Retinal pigment epithelial cell (primary cell): ENCODE measurements around the gene SPECC1L.
"Not testable (repeated sequence)": the region's sequence is repeated elsewhere in the genome, so short reads cannot be mapped to it uniquely, and the experiment has no call there.

ENCODE experiments used
- DNase-seq: peaks from one replicate; pipeline ENCODE4 v3.0.0-alpha.2; 2010; ENCODE audit warnings: low read depth
- H3K4me3 ChIP-seq: 2 replicates; pipeline ENCODE4 v1.5.1; 2011; ENCODE audit warnings: mild to moderate bottlenecking, low read length, control low read depth, moderate library complexity
- CTCF ChIP-seq: conservative IDR thresholded peaks from 2 replicates; pipeline ENCODE4 v1.5.1; 2011; ENCODE audit warnings: low read depth, low read length, control low read depth, inconsistent platforms

Gene SPECC1L

DNA sequence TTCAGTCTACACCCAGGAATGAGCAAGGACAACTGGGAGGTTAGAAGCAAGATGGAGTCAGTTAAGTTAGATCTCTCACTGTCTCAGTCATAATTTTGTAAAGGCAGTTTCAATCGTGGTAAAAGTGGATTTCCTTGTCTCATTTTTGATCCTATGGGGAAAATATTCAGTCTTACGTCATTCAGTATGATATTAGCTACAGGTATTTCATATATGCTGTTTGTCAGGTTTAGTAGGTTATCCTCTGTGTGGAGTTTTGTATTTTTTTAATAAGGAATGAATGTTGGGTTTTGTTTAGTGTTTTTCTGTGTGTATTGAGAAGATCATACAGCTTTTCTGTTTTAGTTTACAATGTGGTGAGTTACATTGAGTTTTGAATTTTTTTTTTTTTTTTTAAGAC, 11.8 kb downstream of the SPECC1L start:
- DNase-seq: no peak
- no peak for TF ChIP-seq CTCF
- H3K4me3 ChIP-seq: no peak overlapping the region

DNA sequence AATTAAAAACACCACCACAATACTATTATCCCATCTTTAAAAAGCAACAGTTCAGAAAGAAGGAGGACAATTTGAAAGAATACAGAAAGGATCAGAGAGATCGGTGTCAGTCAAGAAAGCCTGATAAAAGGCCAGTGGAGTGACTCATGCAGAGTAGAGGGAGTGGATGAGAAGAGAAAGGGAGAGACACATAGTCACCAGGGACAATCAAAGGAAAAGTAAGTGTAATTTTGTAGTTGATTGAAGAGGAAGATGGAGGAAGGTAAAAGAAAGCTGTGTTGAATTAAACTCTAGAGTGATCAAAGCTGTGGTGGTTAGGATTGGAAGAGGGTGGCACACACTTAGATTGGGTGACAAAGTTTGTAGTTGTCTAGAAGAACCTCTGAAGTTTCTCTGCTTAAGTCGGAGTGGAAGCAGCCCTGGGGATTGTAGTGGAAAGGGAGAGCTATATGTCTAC, 14.1 kb downstream of the SPECC1L start:
- H3K4me3 ChIP-seq: no peak overlapping the region
- no peak for TF ChIP-seq CTCF
- DNase-seq: no peak

GRCh38 chr22:24285245-24285644, 14.6 kb downstream of the SPECC1L start:
- TF ChIP-seq CTCF: no peak
- H3K4me3 ChIP-seq: no peak overlapping the region
- DNase-seq: no peak

DNA sequence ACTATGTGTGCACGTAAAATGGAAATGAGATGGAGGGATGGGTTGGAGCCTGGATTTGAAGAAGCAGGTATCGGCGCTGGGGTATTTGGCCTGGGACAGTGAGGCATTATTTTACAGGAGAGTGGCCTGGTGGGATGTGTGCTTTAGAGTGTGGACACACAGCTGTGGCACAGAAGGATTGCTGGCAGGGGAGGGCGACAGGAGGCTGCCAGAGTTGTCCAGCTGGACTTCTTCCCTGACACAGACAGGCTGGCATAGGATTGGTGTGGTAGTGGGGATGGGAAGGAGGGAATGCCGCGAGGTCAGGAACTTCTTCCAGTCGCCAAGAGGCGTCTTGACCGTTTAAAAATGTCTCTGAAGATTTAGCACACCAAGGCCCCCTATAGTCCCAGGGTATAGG, 16.6 kb downstream of the SPECC1L start:
- not testable (repeated sequence) for DNase-seq, H3K4me3 ChIP-seq

DNA sequence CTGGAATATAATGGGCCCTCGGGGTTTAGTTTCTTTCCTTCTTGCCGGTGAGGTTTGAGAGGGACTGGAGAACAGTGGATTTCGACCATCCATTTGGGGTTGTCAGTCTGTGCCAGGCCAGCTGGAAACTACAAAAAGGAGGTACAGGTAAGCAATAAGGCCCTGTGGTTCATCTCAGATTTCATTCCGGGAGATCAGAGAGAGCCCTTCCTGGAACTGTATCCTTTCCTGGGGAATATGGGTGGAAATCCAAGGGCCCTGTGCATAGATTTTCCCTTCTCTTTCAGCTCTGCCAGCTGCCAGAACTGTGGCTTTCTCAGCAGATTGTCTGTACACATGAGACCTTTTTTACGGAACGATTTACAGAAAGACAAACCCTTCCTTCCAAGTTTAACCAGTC, 17.2 kb downstream of the SPECC1L start:
- not testable (repeated sequence) for DNase-seq

DNA sequence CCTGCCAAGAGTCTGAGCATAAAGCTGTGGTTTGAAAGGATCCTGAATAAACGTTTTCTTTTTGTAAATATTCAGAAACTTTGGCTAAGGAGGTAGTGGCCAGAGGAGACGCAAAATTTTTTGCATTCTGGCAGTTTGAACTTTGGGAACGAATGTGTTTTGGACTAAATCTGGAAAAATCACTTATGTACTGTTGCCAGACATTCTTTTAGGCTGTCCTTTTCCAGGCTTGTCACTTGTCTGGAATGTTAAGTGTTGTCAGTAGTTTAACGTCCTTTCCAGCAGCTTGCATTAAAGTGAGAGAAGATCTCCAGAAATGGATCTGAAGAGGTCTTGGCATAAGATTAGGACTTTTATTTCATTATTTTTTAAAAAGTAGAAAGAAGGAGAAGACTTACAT, 18.5 kb downstream of the SPECC1L start:
- TF ChIP-seq CTCF: no peak
- DNase-seq: peak; percentile 51
- no peak overlapping the region for H3K4me3 ChIP-seq

More for the DNA sequence above, 17.2 kb downstream of the SPECC1L start:
- H3K4me3 ChIP-seq: not testable (repeated sequence)

DNA sequence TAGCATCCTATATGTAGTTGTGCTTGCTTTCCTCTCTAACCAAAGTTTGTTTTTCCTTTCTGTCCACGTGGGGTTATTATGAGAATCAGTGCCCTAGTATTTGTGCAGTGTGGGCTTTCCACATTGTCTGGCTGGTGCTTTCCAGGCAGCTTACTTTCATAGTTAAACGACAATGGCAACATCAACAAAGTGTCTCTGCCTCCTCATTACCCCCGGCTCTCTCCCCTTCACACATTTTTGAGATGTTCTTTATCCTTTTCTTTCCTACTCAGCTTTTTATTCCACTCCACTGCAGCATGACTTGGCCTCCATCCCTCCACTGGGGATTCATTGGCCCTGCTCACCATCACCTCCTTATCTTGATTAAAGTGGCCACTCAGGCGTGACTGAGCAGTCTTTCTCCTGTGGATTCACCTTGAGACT, 19.1 kb downstream of the SPECC1L start:
- no peak for TF ChIP-seq CTCF
- H3K4me3 ChIP-seq: no peak overlapping the region
- no peak for DNase-seq

DNA sequence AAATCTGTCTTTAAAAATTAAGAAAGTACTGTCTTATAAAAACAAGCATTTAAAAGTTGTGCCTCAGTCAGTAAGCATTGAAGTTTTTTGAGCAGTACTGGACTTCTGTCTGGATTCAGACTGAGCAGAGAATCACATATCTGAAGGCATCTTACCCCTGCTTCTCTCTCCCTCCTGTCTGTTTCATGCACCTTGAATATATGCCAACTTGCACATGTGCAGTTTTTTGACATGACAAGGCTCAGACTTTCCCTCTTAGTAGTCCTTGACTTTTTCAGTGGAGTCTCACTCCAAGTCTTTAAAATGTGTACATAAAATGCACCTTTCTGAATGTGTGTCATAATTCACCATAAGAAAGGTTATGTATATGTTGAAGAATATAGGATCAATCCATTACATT, 19.8 kb downstream of the SPECC1L start:
- no peak overlapping the region for H3K4me3 ChIP-seq
- DNase-seq: no peak
- no peak for TF ChIP-seq CTCF
